HL-60 (cell line): Measurements from ENCODE around the gene OSM.
A peak's percentile ranks its signal among the peaks of the same experiment; 100 is the strongest.

ENCODE experiments used
- DNase-seq, 2 experiments: peaks; one replicate each; pipeline ENCODE4 v3.0.0-alpha.2; 2010 to 2020; ENCODE audit warnings: low read depth in 1 of 2, low spot score in 1 of 2
- H3K27ac ChIP-seq: fragments of 250-450 bp; sonication (Bioruptor Pico); replicated peaks from 2 replicates; pipeline ENCODE4 v1.5.1; 2020; ENCODE audit warnings: mild to moderate bottlenecking, moderate library complexity
- H3K27me3 ChIP-seq: fragments of 250-450 bp; sonication (Bioruptor Pico); 2 replicates; pipeline ENCODE4 v1.5.1; 2021; ENCODE audit warnings: mild to moderate bottlenecking, moderate library complexity; ENCODE audit not compliant: insufficient read depth, poor library complexity, severe bottlenecking
- H3K4me3 ChIP-seq: replicated peaks from 2 replicates; pipeline ENCODE4 v1.5.1; 2011; ENCODE audit warnings: mild to moderate bottlenecking, control low read depth, low read length; ENCODE audit not compliant: insufficient read depth
- CTCF ChIP-seq: IDR thresholded peaks from one replicate; pipeline ENCODE4 v1.5.1; 2011; ENCODE audit warnings: low read length, control low read depth, inconsistent platforms; ENCODE audit not compliant: insufficient read depth
- GABPA ChIP-seq: IDR thresholded peaks from 2 replicates; pipeline ENCODE4 v1.6.1; 2012; ENCODE audit warnings: low read depth
- POLR2AphosphoS5 ChIP-seq: IDR thresholded peaks from 2 replicates; pipeline ENCODE4 v1.6.1; 2012; ENCODE audit warnings: low read depth
- REST ChIP-seq: IDR thresholded peaks from 2 replicates; pipeline ENCODE4 v1.6.1; 2012; ENCODE audit warnings: low read depth; ENCODE audit not compliant: insufficient replicate concordance
- SPI1 ChIP-seq: IDR thresholded peaks from 2 replicates; pipeline ENCODE4 v1.6.1; 2012; ENCODE audit warnings: low read depth, mild to moderate bottlenecking, borderline replicate concordance

The OSM gene

GRCh38 chr22:30260276-30260675 is 6.4 kb downstream of the OSM start:
- no peak overlapping the region for H3K4me3 ChIP-seq
- TF ChIP-seq REST = no peak
- no peaks in the 10 kb centered on the region for H3K27me3 ChIP-seq
- no peak overlapping the region for H3K27ac ChIP-seq
- no peak for DNase-seq

GRCh38 chr22:30254314-30254713 is 12.3 kb downstream of the OSM start:
- TF ChIP-seq REST (no peak), POLR2AphosphoS5 (no peak), SPI1 (no peak), CTCF (no peak), GABPA (no peak)
- Histone ChIP-seq H3K27me3 (no peaks in the 10 kb centered on the region), H3K4me3 (no peak overlapping the region), H3K27ac (no peak overlapping the region)
- DNase-seq = no peak

DNA sequence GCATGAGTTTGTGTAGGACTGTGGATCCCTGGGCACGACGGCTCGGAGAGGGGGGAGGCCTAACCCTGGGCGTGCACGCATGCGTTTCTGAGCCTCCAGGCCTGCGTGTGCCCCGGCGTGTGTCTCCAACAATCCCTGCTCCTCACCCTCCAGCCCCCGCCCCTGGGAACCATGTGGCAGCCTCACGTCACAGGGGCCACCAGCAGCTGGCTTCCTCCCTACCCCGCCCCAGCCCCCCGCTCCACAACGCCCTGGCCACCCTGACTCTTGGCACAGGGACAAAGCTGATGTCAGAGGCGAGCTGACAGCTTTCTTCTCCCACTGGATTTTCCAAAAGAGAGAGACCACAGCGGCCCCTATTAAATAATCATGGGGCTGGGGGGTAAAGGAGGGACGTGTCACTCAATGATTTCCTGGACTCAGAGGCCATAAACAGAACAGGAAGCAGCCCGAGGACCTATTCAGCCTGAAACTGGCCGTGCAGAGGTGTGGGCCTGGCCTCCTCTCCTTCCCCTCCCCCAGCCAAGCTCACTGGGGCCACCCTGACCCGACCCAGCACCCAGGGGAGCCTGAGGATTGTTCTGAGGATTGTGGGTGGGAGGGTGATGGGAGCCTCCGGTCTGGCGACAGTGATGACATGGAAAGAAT is 13.3 kb downstream of the OSM start:
- H3K27ac ChIP-seq = peak overlapping the region; percentile 55

More for the DNA sequence above, 13.3 kb downstream of the OSM start:
- no peak for TF ChIP-seq CTCF
- TF ChIP-seq GABPA = no peak
- no peak for TF ChIP-seq SPI1
- no peak for TF ChIP-seq POLR2AphosphoS5
- no peak for TF ChIP-seq REST
- DNase-seq = no peak
- no peak overlapping the region for H3K4me3 ChIP-seq
- no peaks in the 10 kb centered on the region for H3K27me3 ChIP-seq
